ENCODE measurements around the gene MMS22L.
A peak's percentile ranks its signal among the peaks of the same experiment; 100 is the strongest.

The MMS22L gene, protein sequence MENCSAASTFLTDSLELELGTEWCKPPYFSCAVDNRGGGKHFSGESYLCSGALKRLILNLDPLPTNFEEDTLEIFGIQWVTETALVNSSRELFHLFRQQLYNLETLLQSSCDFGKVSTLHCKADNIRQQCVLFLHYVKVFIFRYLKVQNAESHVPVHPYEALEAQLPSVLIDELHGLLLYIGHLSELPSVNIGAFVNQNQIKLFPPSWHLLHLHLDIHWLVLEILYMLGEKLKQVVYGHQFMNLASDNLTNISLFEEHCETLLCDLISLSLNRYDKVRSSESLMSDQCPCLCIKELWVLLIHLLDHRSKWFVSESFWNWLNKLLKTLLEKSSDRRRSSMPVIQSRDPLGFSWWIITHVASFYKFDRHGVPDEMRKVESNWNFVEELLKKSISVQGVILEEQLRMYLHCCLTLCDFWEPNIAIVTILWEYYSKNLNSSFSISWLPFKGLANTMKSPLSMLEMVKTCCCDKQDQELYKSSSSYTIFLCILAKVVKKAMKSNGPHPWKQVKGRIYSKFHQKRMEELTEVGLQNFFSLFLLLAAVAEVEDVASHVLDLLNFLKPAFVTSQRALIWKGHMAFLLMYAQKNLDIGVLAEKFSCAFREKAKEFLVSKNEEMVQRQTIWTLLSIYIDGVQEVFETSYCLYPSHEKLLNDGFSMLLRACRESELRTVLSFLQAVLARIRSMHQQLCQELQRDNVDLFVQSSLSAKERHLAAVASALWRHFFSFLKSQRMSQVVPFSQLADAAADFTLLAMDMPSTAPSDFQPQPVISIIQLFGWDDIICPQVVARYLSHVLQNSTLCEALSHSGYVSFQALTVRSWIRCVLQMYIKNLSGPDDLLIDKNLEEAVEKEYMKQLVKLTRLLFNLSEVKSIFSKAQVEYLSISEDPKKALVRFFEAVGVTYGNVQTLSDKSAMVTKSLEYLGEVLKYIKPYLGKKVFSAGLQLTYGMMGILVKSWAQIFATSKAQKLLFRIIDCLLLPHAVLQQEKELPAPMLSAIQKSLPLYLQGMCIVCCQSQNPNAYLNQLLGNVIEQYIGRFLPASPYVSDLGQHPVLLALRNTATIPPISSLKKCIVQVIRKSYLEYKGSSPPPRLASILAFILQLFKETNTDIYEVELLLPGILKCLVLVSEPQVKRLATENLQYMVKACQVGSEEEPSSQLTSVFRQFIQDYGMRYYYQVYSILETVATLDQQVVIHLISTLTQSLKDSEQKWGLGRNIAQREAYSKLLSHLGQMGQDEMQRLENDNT

DNA sequence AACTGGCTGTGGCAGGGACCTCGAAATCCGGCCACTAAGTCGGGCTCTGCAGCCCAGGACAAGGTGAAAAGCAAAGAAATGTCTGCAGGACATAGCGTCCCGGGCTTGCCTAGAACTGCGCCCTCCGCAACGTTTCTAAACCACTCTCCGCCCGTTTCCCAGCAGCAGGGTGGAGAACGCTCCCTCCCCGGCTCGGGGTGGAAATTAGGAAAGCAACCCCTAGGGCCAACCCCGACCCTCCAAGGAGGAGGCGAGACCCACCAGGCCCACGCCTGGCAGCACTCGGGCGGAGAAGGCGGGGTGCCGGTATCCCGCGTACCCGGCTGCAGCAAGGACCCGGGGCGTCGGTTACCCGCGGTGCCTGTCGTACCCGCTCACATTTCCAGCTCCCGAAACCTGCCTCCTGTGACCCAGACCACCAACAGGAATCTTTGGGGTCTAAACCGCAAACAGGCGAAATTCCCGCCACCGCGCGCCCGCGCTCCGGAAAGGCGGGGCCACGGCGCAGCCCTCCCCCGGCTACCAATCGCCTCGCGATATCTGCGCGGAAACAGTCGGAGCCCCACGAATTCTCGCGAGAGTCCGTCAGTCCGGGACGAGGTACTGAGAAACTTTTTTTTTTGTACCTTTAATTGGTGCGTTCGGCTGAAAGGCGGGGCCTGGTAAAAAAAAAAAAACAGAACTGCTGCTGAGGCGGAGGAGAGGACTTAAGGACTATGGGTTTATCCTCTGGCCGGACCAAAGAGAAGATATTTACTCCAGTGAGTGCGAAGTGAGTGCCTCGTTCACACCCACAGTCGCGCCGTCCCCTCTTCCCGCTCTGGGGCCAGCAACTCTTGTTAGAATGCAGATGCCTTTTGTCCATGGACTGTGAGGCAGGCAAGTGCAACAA is at the start of gene MMS22L:
Gene MMS22L (minus strand): TSS at position 491 of the 892 bp plus-strand sequence. CDS start 739 bp downstream, outside the sequence.
- peak within 1 kb of the TSS; percentile 16 for H3K27ac ChIP-seq
- DNase-seq (ENCODE audit: low read depth, low spot score) = peak; percentile 57

DNA sequence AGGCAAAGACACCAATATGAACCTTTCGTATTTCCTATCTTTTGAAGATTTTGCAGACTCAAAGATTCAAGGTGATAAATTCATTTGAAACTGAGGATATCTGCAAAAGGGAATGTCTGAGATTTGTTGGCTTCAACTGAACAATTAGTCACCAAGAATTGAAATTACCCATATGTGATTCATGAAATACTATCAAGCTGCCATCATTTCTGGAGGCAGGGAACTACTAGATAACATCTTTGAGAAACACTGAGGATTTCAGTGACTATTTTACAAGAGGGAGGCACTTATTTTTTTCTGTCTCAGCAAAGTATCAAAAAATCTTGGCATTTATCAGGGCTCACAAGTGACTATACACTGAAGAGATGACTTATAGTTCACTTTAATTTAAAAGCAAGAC is 39.8 kb upstream of the MMS22L start:
- peak overlapping the region; percentile 65 for H3K27ac ChIP-seq
- peak; percentile 20 for DNase-seq (ENCODE audit: low read depth, low spot score)

DNA sequence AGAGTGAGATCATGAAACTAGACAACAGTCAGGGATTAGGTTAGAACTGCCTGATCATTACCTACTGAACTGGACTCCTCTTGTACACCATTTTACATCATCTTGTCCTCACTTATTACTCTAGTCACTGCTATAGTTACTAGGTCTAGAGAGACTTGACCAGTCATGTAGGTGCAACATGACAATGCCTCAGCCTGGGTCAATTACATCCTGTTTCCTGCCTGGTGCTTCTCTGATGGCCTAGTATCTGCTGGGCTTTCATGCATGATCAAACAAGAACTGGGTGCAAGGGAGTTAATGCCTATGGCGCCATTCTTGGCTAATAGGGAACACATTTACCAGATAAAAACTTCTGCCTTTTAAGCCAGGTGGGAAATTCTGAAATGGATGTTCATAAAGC is 39.2 kb upstream of the MMS22L start:
- DNase-seq (ENCODE audit: low read depth, low spot score) = no peak
- peak overlapping the region; percentile 65 for H3K27ac ChIP-seq

DNA sequence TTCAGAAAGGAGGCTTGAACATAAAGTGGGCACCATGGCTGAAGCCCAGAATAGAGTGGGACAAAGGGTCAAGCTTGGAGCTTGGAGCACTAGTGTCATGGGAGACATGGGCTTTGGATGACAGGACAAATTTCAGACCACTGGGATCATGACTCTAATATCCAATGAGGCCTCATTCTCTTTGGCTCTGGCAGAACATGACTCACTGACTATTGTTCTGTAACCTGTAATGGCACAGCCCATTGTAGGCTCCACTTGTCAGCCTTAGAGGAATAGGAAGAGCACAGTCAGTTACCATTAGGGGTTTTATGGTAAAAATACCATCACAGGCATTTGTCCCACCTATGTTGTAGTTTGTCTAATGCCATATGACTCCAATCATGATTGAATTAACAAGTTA is 34.0 kb upstream of the MMS22L start:
- DNase-seq (ENCODE audit: low read depth, low spot score) = no peak
- H3K27ac ChIP-seq = no peak overlapping the region

DNA sequence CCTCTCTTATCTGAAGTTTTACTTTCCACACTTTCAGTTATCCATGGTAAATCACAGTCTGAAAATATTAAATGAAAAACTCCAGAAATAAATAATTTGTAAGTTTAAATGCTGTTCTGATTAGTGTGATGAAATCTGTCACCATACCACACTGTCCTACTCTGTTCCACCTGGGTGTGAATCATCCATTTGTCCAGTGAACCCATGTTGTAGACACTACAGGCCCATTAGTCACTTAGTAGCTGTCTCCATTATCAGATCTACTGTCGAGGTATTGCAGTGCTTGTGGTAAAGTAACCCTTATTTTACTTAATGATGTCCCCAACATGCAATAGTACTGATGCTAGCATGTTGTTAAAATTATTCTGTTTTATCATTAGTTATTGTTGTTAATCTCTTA is 29.2 kb upstream of the MMS22L start:
- DNase-seq (ENCODE audit: low read depth, low spot score) = peak; percentile 49
- no peak overlapping the region for H3K27ac ChIP-seq

DNA sequence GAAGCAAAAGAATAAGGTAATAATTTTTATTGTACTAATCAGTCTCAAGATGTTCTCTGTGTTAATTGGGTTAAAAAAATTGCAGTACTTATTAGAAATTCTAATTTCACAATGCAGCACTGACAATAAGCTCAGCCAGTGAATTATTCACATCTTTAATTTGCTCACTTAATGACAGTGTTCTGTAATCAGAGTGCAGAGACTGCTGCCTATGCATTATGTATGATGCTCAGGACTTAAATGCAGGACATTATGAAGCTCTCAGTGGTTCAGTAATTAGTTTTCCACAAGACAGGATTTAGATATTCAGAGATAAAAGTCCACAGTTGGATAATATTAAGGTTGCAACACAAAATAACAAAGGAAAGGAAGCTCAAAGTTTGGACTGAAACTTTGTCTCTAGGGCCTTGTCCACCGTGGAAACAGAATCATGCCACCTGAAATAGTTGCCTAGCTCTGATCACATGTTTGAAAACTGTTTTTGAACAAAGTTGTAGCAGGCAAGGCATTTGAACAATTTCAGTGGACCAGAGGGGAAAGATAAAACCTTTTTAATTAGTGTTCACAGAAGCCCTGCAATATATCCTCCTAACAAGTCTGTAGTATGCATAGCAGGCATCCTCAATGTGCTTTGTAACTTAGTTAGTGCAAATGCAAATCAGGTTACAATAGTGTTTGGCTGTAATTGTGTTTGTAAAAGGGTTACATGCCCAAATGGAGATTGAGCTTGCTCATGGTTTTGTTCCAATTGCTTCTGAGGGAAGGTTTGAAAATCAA is 23.7 kb upstream of the MMS22L start:
- DNase-seq (ENCODE audit: low read depth, low spot score) = no peak
- H3K27ac ChIP-seq = no peak overlapping the region

DNA sequence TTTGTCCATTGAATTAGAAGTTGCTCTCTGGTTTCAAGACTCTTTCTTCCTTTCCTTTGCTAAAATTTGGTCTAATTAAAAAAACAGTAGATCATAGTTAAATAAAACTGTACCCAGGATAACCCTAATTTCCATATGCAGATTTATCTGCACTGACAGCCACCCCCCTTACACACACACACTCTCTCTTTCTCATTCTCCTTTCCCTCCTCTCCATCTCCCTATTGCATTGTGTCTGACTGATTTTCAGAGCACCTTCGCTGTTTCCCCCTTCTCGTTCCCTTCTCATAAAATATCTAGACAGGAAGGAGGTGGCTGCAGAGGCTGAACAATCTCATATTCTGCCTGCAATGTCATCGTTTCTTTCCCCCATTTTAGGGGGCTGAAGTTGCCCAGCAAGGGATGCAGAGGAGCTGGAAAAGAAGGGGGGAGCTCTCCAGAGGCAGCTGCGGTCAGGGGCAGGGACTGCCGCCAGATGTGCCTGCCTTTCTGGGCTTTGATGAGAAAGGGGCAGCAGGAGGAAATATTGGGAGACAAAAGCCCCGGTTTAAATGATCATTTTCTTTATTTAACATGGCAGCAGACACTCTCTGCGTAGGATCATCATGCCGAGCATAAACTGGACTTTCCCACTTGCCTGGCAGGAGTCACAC is 22.5 kb upstream of the MMS22L start:
- no peak overlapping the region for H3K27ac ChIP-seq
- DNase-seq (ENCODE audit: low read depth, low spot score) = no peak

DNA sequence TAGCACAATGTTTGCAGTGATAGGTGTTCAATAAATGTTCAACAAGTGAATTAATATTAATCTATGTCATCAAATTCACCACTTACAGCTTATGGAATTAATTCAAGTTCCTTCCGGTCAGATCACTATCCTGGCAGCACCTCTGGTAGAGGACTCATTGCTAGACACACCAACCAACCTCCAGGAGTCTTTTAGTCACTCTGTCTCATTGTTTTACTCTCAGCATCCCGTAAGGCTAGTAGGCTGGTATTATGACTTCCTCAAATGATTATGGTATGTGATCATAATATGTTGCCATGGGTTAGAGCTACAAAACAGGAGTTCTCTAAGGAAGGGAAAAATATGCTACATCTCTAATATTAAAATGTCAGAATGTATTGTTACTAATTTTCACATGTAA is 21.7 kb upstream of the MMS22L start:
- no peak for DNase-seq (ENCODE audit: low read depth, low spot score)
- no peak overlapping the region for H3K27ac ChIP-seq

DNA sequence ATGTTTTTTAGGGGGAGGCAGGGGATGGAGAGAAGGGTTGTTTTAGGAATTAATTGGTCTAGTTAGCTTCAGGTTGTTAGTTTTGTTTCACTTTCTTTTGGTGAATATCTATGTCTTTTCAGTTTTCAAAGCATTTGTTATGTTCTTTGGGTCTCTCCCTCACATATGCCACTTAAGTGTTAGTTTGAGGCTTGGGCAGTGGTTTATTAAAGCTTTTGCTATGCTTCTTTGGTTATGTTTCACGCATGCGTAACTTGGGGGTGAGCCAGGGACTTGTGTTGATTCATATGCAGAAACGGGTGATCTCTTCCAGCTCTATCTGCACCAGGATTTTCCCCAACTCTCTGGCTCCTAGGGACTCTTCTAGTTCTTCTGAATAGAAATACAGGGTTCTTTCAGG is 11.4 kb upstream of the MMS22L start:
- no peak overlapping the region for H3K27ac ChIP-seq
- DNase-seq (ENCODE audit: low read depth, low spot score) = no peak

DNA sequence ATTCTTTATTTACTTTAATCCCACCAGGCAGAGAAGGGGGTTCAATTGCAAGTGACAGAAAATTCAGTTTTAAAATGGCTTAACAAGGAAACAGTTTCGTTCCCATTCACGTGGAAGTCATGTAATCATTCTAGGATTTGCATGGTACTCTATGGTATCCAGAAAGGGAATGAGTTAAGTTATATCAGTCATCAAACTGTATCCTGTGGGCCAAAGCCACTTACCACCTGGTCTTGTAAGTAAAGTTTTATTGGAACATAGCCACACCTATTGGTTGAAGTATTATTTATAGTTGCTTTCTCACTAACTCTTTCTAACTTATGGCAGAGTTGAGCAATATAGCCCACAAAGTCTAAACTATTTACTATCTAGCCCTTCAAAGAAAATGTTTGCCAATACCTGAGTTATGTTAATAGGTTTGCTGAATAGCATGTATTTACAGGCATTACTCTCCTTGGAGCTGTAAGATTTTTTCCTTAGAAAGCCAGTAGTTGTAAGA is 10.2 kb upstream of the MMS22L start:
- peak; percentile 29 for DNase-seq (ENCODE audit: low read depth, low spot score)
- no peak overlapping the region for H3K27ac ChIP-seq

DNA sequence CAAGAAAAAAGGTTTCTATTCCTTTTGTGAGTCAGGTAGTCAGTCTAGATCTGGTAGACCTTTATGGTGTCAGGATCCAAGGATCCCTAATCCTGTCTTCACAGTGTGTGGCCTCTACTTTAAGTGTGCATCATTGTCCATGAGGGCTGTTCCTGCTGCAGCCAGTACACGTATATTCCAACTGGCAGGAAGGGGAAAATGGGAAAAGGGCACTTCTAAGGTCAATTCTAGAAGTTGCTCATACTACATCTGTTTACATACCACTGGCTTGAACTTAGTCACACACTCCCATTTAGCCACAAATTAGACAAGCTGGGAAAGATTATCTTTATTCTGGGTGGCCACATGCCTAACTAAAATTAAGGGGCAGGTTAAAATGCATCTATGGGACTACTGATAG is 9.7 kb upstream of the MMS22L start:
- DNase-seq (ENCODE audit: low read depth, low spot score) = no peak

DNA sequence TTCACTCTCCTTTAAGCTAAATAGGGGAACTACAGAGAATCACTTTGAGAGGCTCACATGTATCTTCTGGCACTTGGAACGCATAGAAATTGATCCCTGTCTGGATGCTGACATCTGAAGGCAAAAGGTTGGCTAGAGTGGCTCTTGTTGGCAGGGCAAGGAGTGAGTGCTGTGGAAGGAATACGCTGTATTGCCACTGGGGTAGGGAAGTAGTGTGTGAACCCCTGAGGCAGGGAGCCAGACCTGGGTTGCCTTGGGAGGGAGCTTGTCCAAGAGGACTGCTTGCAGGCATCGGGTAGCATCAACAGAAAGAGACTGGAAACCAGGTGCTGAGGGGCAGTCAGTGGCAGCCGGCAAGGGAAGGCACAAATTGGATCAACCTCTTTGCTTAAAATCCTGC is 8.9 kb upstream of the MMS22L start:
- DNase-seq (ENCODE audit: low read depth, low spot score) = no peak
- no peak overlapping the region for H3K27ac ChIP-seq

More for the DNA sequence above, 9.7 kb upstream of the MMS22L start:
- H3K27ac ChIP-seq = no peak overlapping the region

DNA sequence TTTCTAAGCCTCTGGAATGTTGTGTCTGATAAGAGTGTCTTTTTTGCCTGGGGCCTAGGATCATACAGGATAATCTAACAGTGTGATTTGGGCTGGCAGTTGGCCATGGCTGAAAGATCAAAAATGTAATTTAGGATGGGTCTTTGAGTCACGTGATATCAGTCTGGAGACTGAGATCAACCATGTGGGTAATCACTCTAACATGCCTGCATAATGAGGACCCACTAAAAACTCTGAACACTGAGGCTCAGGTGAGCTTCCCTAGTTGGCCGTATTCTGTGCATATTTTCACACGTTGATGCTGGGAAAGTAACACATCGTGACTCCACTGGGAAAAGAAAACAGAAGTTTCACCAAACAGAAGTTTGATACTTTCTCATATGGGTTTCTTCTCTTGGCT is 6.3 kb upstream of the MMS22L start:
- no peak overlapping the region for H3K27ac ChIP-seq
- DNase-seq (ENCODE audit: low read depth, low spot score) = no peak

DNA sequence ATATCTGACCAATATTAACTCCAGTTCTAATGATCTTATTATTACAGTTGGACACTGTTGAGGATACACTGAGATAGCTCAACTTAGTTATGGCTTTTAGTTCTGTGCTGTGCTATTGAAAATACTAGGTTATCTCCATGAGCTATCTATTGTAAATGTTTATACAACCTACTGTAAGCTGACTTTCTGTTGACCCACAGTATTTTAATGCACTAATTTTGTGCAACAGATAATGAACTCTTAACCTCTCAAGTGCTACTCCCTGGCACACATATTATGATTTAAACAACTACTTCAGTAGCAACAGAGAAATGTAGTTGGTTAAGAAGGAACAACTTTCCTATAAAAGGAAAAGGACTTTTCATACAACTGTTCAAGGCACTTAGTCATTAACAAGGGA is 5.2 kb upstream of the MMS22L start:
- no peak overlapping the region for H3K27ac ChIP-seq
- DNase-seq (ENCODE audit: low read depth, low spot score) = no peak

DNA sequence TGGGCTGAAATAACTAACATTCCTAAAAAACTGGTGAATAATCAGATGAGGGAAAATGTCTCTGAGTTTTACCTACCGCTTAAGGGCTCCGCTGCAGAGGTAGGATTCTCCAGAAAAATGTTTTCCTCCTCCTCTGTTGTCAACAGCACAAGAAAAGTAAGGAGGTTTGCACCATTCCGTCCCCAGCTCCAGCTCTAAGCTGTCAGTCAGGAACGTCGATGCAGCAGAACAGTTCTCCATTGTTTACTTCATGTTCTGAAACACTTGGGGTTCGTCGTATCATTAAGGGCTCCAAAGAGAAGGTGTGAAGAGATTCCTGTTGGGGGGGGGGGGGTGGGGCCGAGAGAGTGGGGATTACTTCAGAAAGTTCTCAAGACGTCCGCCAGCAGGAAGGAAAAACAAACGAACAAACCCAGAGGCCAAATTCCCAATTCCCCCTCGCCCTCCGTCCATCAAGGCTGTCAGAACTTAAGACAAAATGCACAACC is 734 bp downstream of the MMS22L start:
- DNase-seq (ENCODE audit: low read depth, low spot score) = no peak
- no peak overlapping the region for H3K27ac ChIP-seq

DNA sequence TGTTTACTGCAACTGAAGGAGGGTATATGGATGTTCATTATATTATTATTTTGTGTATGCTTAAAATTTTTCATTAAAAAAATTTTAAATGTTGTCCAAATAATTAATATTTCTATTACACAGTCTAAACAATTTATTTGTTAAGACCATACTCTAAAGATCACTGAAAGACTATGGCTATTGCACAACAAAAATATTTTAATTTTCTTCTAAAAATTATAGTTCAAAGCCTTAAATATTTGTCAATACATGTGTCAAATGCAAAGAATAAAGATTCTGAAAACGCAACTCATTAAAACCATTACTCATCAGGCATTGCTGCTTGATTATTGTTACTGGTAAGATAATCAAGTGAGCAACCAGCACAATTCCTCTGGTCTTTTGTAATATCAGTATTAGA is 2.2 kb downstream of the MMS22L start:
- no peak overlapping the region for H3K27ac ChIP-seq
- no peak for DNase-seq (ENCODE audit: low read depth, low spot score)

DNA sequence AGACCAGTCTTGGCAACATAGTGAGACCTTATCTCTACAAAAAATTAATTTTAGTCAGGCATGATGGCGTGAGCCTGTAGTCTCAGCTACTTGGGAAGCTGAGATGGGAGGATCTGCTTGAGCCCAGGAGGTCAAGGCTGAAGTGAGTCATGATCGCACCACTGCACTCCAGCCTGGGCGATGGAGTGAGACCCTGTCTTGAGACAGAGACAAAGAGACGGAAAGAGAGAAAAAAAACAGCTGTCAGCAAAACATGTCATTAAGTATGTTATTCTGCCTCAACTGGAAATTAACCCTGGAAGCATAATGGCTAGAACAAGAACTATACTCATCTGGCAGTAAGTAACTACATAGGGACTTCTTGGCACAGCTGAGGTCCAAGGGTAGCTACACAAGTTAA is 7.2 kb downstream of the MMS22L start:
- no peak overlapping the region for H3K27ac ChIP-seq
- DNase-seq (ENCODE audit: low read depth, low spot score) = no peak

DNA sequence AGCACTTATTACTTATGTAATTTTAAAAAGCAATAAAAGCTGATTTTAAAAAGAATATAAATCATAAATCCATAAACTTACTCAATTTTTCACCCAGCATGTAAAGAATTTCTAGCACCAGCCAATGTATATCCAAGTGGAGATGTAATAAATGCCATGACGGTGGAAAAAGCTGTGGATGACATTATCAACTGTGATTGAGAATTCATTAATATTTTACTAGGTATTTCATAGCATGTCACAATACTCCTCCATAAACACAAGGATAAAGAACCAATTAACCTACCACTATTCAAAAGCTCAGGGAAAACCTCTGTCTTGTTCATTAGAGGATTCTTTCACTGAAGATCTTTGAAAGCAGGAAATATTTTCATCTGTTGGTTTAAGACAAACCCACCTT is 13.2 kb downstream of the MMS22L start:
- DNase-seq (ENCODE audit: low read depth, low spot score) = no peak
- H3K27ac ChIP-seq = no peak overlapping the region
